Choroid plexus epithelial cell (primary cell): ENCODE data around the gene RUNX2.

Experiments used
- DNase-seq: peaks from one replicate; pipeline ENCODE4 v3.0.0-alpha.2; 2010; ENCODE audit warnings: low read depth
- H3K4me3 ChIP-seq: 2 replicates; pipeline ENCODE4 v1.5.1; 2011; ENCODE audit warnings: low read depth, mild to moderate bottlenecking, control low read depth, low read length, moderate library complexity
- CTCF ChIP-seq: conservative IDR thresholded peaks from 2 replicates; pipeline ENCODE4 v1.5.1; 2011; ENCODE audit warnings: low read depth, mild to moderate bottlenecking, control low read depth, inconsistent platforms, low read length, moderate library complexity

Gene RUNX2

GRCh38 chr6:45398075-45398813 lies 70.1 kb downstream of the RUNX2 start:
- no peak overlapping the region for H3K4me3 ChIP-seq
- DNase-seq: no peak
- TF ChIP-seq CTCF: no peak

DNA sequence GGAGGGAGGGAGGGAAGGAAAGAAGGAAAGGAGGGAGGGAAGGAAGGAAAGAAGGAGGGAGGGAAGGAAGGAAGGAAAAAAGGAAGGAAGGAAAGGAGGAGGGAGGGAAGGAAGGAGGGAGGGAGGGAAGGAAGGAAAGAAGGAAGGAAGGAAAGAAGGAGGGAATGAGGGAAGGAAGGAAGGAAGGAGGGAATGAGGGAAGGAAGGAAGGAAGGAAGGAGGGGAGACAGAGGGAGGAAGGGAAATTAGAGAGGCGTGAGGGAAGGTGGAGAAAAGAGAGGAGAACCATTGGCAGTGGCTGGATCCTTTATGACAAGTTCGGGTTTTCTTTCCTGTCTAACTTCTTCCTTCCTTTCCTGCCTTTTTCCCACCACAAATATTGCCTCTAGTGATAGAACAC lies 71.9 kb downstream of the RUNX2 start:
- no peak for TF ChIP-seq CTCF
- no peak overlapping the region for H3K4me3 ChIP-seq
- DNase-seq: no peak

DNA sequence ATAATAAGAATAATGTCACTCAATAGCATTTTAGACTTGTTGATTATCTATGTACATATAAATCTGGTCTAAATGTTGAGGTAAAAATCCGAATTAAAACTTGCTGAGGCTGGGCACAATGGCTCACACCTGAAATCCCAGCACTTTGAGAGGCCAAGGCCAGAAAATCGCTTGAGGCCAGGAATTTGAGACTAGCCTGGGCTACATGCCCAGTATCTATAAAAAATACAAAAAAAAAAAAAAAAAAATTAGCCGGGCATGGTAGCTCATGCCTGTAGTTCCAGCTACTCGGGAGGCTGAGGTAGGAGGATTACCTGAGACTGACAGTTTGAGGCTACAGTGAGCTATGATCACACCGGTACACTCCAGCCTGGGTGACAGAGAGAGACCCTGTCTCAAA lies 83.8 kb downstream of the RUNX2 start:
- no peak for TF ChIP-seq CTCF
- DNase-seq: no peak
- H3K4me3 ChIP-seq: no peak overlapping the region

GRCh38 chr6:45415315-45415714 lies 87.2 kb downstream of the RUNX2 start:
- no peak overlapping the region for H3K4me3 ChIP-seq
- TF ChIP-seq CTCF: no peak
- DNase-seq: peak; percentile 62

DNA sequence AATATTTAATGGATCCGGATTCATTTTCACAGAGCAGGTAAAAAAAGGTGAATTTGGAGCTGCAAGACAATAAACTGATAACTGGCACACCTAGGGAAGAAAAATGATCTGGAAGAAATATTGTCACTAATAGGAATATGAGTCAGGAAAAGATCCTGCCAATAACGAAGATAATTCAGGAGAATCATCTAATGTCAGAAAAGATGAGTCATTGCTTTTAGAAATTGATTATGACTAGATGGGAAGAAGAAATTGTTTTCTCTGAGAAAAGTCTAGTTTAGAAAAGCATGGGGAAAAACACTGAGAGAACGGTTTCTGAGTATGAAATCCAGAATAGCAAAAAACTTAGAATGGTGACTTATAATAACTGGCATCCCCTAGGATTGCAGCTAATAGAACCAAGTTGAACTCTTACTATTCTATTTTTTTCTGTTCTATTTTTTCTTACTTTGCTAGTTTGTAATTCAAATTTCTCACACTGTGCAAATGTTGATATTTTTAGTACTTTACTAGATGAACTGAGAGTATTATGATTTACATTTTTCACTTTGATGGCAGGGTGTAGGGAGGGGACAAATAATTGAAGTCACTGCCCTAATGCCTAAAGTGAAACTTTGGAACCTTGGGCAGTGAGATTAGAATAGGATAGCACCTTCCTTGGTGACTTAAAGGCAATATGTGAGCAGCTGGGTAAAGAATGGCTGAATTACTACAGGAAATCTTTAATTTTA lies 87.8 kb downstream of the RUNX2 start:
- no peak for DNase-seq
- H3K4me3 ChIP-seq: no peak overlapping the region
- TF ChIP-seq CTCF: no peak

DNA sequence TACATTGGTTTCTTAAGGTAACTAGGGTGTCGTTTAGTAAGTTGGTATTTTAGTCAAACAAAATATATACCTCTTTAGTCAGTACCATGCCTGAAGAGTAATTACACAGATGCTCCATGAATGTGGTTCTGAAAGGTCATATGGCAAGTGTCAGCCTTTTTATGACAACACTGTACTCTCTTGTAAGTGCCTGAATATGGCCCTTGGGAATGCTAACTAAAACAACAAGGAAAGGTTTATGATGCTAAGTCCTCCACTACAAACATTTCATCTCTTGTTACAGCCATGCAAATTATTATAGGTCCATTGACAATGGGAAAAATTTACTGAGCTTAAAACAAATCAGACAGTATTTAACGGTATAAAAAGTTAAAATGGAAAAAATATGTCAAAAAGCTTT lies 88.6 kb downstream of the RUNX2 start:
- DNase-seq: no peak
- H3K4me3 ChIP-seq: no peak overlapping the region
- no peak for TF ChIP-seq CTCF

GRCh38 chr6:45417436-45417835 lies 89.3 kb downstream of the RUNX2 start:
- no peak for TF ChIP-seq CTCF
- no peak for DNase-seq
- no peak overlapping the region for H3K4me3 ChIP-seq
